Activated CD8-positive, alpha-beta memory T cell treated with anti-CD3 and anti-CD28 coated beads, Interleukin-2, amount 50 U/mL, for 1 hour (primary cell): Measurements from ENCODE around the gene MAP1S.
A peak's percentile ranks its signal among the peaks of the same experiment; 100 is the strongest.

ENCODE experiments used
- DNase-seq: peaks from one replicate; pipeline ENCODE4 v3.0.0-alpha.2; 2020; ENCODE audit errors: extremely low read depth

MAP1S gene

DNA sequence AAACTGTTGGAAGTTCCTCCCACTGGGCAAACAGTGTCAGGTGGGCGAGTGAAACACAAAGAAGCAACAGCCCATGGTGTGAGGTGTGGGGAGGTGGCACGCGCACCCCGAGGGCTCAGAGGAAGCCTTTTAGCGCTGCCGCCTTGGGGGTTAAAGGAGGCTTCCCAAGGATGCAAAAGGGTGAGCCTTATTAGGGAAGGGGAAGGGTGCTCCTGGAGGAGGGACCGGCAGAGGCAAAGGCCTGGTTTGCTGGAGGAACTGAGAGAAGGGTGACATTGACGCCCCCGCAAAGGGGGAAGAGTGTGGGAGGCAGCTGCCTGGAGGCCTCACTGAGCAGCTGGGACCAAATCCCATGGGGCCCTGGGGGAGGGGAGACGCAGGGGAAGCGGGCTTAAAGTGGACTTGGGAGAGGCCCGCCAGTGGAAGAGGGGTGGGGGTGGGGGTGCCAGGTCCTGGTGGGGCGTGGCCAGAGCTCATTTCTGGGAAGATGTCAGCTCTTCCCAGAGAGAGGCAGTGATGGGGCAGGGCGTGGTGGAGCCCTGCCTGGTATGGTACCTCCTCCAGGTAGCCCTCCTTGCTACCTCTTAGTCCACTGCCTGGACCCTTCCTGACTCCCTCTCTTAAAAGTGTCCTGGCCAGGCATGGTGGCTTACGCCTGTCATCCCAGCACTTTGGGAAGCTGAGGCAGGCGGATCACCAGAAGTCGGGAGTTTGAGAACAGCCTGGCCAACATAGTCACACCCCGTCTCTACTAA, 20.0 kb downstream of the MAP1S start:
- no peak for DNase-seq

GRCh38 chr19:17741456-17741855, 22.2 kb downstream of the MAP1S start:
- DNase-seq, result no peak

- DNase-seq, result no peak
Measured at GRCh38 chr19:17743874-17744580, 24.7 kb downstream of the MAP1S start.

DNA sequence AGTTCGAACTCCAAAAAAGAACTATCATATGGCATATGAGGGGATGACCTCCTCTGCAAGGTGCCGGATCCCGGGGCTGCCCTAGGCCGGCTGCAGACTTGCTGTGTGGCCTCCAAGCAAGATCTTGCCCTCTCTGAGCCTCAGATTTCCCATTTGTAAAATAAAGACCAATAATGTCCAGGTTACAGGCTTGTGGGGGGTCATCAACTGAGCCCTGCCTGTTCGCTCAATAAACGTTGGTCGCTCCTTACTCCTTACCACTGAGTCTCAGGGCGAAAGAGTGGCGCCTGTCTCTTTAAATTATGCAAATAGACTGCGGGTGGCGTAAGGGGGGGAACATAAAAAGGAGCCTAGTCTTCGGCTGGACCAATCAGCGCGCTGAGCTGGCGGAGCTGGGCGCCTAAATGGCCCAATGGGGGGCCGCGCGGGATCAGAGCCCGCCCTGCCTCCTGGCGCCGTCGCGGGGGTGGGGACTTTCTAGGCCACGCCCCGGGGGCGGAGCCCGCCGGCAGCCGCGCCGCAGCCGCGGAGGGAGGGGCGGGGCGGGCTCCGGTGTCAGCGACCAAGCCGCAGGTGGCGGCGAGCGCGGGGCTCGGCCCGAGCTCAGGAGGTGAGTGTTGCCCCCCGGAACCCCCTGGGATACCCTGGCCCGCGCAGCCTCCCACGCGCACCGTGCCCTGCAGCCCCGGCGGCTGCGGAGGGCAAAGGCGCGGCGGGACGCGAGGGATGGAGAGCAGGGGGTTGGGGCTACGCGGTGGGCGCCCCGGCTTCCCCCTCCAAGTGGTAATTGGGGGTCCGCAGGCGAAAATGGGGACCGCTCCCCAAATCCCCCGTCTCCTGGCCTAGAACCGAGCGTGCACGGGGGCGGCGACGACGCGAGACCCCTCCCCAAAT, 28.2 kb downstream of the MAP1S start:
- DNase-seq, result peak; percentile 82

- no peak for DNase-seq
Measured at GRCh38 chr19:17748884-17749638, 29.8 kb downstream of the MAP1S start.

DNA sequence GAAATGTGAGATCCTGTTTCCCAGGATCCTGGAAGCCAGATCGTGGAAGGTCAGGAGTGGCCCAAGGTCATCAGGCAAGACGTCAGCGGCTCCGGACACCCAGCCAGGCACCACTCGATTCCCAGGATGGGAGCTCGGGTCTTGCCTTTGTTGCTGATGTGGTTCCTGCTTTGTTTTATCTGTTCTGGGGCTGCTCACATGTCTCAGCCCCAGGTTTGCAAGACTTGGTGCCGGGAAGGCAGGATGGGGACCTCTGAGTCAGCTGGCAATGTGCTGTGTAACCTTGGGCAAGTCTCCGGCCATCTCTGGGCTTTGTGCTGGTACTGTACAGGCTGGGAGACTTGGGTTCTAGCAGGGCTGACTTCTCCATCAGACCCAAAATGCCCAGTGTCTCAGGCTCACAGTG, 30.6 kb downstream of the MAP1S start:
- no peak for DNase-seq

- peak; percentile 73 for DNase-seq
Measured at GRCh38 chr19:17751103-17751911, 32.0 kb downstream of the MAP1S start, which contains the start of gene FCHO1. FCHO1 (plus strand) TSS chr19:17751477; CDS start chr19:17755165, 3,688 bp downstream.

DNA sequence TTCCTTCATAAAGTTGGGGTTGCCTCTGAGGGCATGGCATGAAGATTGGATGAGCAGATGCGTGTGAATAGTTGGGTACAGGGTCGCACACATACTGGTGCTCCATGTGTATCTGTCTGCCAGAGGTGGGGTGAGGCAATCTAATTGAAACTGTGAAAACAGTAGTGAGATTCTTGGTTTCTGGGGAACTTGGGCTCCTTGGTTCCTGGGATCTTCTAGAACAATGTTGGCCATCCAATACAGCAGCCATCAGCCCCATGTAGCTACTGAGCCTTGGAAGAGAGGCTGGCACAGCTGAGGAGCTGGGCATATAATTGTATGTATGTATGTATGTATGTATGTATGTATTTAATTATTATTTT, 32.6 kb downstream of the MAP1S start:
- no peak for DNase-seq

DNA sequence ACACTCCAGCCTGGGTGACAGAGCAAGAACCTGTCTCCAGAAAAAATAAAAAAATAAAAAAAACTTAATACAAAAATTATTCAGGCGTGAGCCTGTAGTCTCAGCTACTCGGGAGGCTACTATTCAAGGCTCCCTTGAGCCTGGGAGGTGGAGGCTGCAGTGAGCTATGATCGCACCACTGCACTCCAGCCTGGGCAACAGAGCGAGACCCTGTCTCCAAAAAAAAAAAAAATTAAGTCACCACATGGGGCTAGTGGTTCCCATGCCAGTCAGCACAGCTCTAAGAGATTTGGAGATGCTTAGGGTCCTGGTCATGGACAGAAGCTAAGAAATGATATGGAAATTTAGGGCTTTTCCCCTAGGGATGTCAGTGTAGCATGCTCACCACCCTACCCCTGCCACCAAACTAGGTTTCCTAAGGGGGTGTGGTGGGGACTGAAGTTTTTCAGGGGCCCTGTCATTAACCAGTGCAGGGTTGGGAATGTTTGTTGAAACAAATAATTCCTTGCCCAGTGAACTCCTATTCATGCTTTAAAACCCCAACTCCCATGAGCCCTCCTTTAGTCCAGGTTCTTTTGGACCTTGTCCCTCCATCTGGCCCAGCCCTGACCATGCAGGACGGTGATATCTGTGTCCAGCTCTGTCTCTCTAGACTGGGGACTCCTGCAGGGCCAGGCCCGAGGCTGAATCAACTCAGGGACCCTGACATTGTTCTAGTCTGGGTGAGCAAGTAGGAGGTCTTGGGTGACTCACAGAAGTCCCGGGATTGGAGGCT, 33.8 kb downstream of the MAP1S start:
- no peak for DNase-seq

GRCh38 chr19:17753976-17754375, 34.7 kb downstream of the MAP1S start:
- no peak for DNase-seq

- DNase-seq, result no peak
Measured at GRCh38 chr19:17754634-17755442, 35.6 kb downstream of the MAP1S start.

GRCh38 chr19:17755443-17755890, 36.2 kb downstream of the MAP1S start:
- no peak for DNase-seq

- DNase-seq, result no peak
Measured at GRCh38 chr19:17755977-17756670, 36.8 kb downstream of the MAP1S start.

DNA sequence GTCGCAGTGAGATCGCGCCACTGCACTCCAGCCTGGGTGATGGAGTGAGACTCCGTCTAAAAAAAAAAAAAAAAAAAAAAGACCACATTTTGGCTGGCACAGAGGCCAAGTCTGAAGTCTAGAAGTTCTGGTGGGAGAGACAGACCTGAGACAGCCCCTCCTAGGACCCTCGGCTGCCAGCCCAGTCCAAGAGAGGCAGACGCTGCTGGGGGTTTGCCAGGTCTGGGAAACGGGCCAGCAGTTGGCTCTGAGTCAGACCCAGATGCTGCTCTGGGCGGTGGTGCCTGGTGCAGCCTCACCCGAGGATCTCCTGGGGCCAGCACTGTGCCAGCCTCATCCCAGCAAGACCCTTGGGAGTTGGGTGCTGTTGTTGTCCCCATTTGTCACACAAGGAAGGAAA, 37.8 kb downstream of the MAP1S start:
- no peak for DNase-seq

DNA sequence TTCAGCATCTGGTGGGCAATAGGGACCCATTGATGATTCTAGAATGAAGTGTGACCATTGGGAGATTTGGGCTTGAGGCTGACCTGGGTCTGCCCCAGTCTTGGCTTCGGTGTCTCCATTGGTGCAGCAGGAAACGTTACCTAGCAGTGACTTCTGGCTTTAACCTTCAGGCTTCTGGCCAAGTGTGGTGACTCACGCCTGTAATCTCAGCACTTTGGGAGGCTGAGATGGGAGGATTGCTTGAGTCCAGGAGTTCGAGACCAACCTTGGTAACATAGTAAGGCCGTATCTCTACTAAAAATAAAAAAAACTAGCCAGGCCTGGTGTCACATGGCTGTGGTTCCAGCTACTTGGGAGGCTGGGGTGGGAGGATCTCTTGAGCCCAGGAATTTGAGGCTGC, 39.2 kb downstream of the MAP1S start:
- no peak for DNase-seq

- no peak for DNase-seq
Measured at GRCh38 chr19:17761148-17761547, 41.9 kb downstream of the MAP1S start.

- DNase-seq, result no peak
Measured at GRCh38 chr19:17762505-17763229, 43.4 kb downstream of the MAP1S start.

- no peak for DNase-seq
Measured at GRCh38 chr19:17764348-17764747, 45.1 kb downstream of the MAP1S start.
